Ectodermal cell (in vitro differentiated cells): Measurements from ENCODE around the gene HLA-DMB.

Experiments used
- H3K27ac ChIP-seq: 2 replicates; pipeline ENCODE4 v1.7.0; 2013; ENCODE audit warnings: mild to moderate bottlenecking, low read depth, low read length; ENCODE audit not compliant: insufficient read depth, poor library complexity, severe bottlenecking
- H3K27me3 ChIP-seq: 2 replicates; pipeline ENCODE4 v1.7.0; 2013; ENCODE audit warnings: mild to moderate bottlenecking, low read length; ENCODE audit not compliant: insufficient read depth, control insufficient read depth, poor library complexity, severe bottlenecking
- H3K36me3 ChIP-seq: one replicate; pipeline ENCODE4 v1.7.0; 2013; ENCODE audit warnings: low read length; ENCODE audit not compliant: control insufficient read depth, insufficient read depth
- H3K4me1 ChIP-seq: one replicate; pipeline ENCODE4 v1.7.0; 2013; ENCODE audit warnings: low read length; ENCODE audit not compliant: control insufficient read depth, insufficient read depth
- H3K4me3 ChIP-seq: 2 replicates; pipeline ENCODE4 v1.7.0; 2013; ENCODE audit warnings: low read depth, low read length, control low read depth; ENCODE audit not compliant: insufficient read depth
- H3K9me3 ChIP-seq: 2 replicates; pipeline ENCODE4 v1.7.0; 2013; ENCODE audit warnings: mild to moderate bottlenecking, low read length, moderate library complexity; ENCODE audit not compliant: control insufficient read depth
- WGBS, 2 experiments: methylation state at CpG; one replicate each; pipeline ENCODE4 v1.1.7; 2013; ENCODE audit warnings: missing lambda C conversion rate in 2 of 2; 5-methylcytosine and 5-hydroxymethylcytosine counted together

The HLA-DMB gene

DNA sequence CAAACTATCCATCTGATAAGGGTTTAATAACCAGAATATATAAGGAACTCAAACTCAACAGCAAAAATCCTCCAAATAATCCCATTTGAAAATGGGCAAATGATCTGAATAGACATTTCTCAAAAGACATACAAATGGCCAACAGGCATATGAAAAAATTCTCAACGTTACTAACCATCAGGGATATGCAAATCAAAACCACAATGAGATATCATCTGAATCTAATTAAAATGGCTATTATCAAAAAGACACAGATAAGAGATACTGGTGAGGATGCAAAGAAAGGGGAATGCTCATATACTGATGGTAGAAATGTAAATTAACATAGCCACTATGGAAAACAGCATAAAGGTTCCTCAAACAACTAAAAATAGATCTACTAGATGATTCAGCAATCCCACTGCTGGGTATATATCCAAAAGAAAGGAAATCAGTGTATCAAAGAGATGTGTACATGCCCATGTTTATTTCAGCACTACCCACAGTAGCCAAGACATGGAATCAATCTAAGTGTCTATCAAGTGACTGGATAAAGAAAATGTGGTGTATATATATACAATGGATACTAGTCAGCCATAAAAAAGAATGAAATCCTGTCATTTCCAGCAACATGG is 21.5 kb upstream of the HLA-DMB start:
- H3K36me3 ChIP-seq, result no peaks in the 10 kb centered on the region
- H3K9me3 ChIP-seq, result no peaks in the 10 kb centered on the region
- no peak overlapping the region for H3K27ac ChIP-seq
- no peaks in the 10 kb centered on the region for H3K27me3 ChIP-seq
- 83 to 90% methylated on average over 1 of the region's 1 CpG for WGBS, 2 experiments
- H3K4me1 ChIP-seq, result peaks cover 9% of the 10 kb centered on the region
- H3K4me3 ChIP-seq, result no peak overlapping the region

DNA sequence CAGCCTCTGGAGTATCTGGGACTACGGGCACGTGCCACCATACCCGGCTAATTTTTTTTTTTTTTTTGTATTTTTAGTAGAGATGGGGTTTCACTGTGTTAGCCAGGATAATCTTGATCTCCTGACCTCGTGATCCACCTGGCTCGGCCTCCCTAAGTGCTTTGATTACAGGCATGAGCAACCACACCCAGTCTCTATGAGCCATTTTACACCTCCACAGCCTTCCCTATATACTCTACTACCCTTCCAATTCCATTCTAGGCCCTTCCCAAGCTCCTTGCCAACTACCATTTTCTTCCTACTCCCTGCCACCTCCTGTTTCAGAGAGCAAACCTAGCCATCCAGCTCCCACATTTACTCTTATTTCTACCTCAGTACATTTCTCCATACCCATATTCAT is 19.7 kb upstream of the HLA-DMB start:
- Histone ChIP-seq H3K4me1 (no peaks in the 10 kb centered on the region), H3K4me3 (no peak overlapping the region), H3K9me3 (no peaks in the 10 kb centered on the region), H3K27ac (no peak overlapping the region), H3K27me3 (no peaks in the 10 kb centered on the region), H3K36me3 (no peaks in the 10 kb centered on the region)
- WGBS, 2 experiments, result 90 to 91% methylated on average over 4 of the region's 5 CpGs

DNA sequence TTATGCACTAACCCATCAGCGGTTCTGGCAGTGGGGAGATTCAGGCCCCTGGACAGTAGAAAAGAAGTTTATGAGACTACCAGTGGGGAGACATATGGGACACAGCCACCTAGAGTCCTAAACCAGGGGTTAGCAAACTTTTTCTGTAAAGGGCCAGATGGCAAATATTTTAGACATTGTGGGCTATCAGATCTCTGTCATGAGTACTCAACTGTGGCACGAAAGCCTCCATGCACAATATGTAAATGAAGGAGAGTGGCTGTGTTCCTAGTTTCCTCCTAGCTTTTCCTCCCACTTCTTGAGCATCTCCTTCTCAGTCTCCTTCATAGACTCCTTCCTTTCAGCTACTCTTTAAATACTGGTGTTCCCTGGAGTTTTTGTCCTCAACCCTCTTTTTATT is 15.3 kb upstream of the HLA-DMB start:
- no peaks in the 10 kb centered on the region for H3K36me3 ChIP-seq
- no peaks in the 10 kb centered on the region for H3K27me3 ChIP-seq
- H3K4me1 ChIP-seq, result no peaks in the 10 kb centered on the region
- WGBS, 2 experiments, result 65 to 76% methylated on average over 2 of the region's 2 CpGs
- no peak overlapping the region for H3K4me3 ChIP-seq
- H3K27ac ChIP-seq, result no peak overlapping the region
- no peaks in the 10 kb centered on the region for H3K9me3 ChIP-seq

DNA sequence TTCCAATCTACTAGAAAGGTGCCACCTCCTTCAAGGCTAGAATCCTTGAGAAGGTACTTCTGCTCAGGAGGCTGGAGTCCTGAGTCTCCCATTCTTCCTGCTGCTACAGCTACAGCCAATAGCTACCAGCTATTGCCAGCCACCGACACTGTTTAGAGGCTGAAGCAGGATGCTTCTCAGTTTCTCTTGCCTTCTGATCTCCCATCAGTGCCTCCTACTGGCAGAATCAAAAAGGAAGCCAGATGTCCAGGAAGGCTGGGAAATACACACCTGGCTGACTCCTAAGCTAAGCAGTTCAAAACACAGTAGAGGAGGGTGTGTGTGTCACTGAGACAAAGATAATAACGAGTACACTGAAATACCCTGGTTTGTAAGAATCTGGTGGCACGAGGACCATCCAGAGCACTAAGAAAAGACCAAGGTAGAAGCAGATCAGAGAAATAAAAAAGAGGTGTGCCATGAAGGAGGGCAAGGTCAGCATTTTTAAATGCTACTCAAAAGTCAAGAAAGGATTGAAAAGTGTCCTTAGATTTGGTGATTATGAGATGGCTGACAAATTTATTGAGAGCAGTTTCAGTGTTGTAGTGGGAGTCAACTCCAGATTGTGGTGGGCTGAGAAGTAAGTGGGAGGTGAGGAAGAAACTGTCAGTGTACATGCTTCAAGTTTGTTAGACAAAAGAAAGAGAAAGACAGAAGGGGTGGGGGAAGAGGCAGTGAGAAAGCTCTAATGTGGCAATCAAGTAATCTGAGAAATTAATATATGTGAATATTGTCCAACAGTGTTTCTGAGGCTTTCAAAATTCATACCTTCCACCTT is 14.4 kb upstream of the HLA-DMB start:
- WGBS, 2 experiments, result 34 to 40% methylated on average over 3 of the region's 3 CpGs
- Histone ChIP-seq H3K36me3 (no peaks in the 10 kb centered on the region), H3K9me3 (no peaks in the 10 kb centered on the region), H3K4me1 (no peaks in the 10 kb centered on the region), H3K27ac (no peak overlapping the region), H3K4me3 (no peak overlapping the region), H3K27me3 (no peaks in the 10 kb centered on the region)

DNA sequence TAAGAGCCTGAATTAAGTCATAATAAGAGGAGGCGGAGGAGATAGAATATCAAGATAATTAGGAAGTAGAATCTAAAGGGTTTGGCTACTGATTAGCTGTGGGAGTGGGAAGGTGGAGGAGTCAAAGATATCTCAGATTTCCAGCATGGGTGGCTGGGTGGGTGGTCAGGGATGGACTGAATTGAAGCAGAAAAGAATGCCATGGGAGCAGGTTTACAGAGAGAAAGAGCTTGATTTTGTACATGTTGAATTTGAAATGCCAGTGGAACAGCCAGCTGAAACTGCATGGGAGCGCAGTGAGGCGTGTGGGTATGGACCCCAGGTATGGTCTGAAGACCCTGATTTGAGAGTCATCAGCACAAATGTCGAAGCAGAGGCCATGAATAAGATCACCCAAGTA is 13.4 kb upstream of the HLA-DMB start:
- Histone ChIP-seq H3K9me3 (no peaks in the 10 kb centered on the region), H3K4me3 (no peak overlapping the region), H3K4me1 (no peaks in the 10 kb centered on the region), H3K27me3 (no peaks in the 10 kb centered on the region), H3K27ac (no peak overlapping the region), H3K36me3 (no peaks in the 10 kb centered on the region)
- WGBS, 2 experiments, result 93% methylated on average over 4 of the region's 4 CpGs

DNA sequence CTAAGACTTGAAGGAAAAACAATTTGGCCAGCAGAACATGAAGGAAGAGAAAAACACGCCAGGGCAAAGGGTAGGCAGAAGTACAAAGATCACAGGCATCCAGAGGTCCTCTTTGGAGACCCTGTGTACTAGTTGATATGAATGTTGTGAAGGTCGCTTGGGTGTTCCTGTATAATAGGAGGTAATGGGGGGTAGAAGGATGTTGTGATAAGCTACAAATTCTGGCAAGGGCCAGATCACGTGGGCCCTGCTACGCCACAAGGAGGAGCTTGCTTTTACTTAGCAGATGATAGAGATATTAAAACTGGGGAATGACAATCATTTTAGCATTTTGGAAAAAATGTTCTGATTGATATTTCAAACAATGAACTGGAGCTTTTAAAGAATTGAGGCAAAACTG is 12.9 kb upstream of the HLA-DMB start:
- H3K4me3 ChIP-seq, result no peak overlapping the region
- no peaks in the 10 kb centered on the region for H3K4me1 ChIP-seq
- 90 to 91% methylated on average over 4 of the region's 4 CpGs for WGBS, 2 experiments

DNA sequence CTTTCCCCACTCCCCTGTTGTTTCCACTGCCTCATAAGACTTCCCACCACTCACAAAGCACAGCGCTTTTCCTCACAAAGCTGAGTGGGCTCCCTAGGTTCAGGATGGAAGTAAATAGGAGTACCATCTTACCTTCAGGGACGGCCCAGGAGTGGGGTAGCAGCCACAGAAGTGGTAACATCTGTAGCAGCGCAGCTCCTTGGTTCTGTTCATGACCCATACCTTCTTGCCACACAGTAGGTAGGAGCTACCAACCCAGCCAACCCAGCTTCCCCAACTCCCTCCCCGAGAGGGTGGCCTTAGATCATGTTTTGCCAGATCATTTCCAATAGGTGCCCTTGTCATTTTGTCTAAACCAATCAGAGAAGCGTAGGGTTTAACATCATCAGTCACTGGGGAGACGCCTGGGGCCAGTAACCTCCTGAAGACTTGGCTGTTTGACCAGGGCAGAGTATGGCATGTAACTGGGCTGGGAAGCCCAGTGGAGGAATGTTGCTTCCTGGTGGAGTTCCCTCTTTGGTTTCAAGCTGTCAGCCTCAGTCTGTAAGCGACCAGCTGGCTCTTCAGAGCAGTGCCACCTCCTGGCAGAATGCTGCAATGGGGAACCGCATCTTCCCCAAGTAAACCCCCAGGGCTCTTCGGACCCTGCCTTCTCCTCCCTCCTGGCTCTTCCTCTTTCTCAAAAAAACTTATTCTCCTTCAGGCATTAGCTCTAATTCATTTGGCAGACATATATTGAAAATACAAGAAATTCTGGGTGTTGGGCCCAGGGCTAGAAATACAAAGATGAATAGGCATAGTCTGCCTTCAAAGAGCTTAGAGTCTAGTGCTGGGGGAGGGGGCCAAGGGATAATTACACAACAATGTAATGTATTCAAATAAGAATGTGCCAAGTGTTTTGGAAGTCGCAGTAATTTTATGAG is 12.2 kb upstream of the HLA-DMB start, which contains the start of gene HLA-DMA:
Gene HLA-DMA, minus strand, starts transcription at position 281 of the 923 bp plus-strand sequence. Its CDS starts 61 bp downstream, at position 220.
- H3K27ac ChIP-seq, result no peak within 1 kb of the TSS
- no peaks in the 10 kb centered on the region for H3K4me1 ChIP-seq
- WGBS, 2 experiments, result 46 to 49% methylated on average over 10 of the region's 10 CpGs
- no peaks in the 10 kb centered on the region for H3K27me3 ChIP-seq
- no peaks in the 10 kb centered on the region for H3K9me3 ChIP-seq
- no peaks in the 10 kb centered on the region for H3K36me3 ChIP-seq
- H3K4me3 ChIP-seq, result peak within 1 kb of the TSS; percentile 17

More for the DNA sequence above, 12.9 kb upstream of the HLA-DMB start:
- Histone ChIP-seq H3K9me3 (no peaks in the 10 kb centered on the region), H3K27ac (no peak overlapping the region), H3K27me3 (no peaks in the 10 kb centered on the region), H3K36me3 (no peaks in the 10 kb centered on the region)

DNA sequence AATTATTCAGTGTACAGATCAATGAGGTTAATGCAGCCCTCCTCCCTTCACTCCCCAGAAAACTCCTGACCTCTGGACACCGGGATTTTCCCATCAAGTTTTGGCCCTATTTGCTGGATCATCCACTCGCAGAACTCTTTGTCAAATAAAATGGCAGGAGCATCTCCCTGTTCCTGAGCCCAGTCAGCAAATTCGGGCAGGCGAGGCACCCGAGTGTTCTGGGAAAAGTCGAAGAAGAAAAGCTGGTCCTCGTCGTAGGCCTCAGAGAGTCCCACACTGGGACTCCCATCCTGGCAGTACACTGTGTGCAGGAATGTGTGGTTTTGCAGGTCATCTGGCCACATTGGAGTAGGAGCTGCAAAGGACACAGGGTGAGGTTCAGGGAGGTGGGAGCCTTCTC is 9.6 kb upstream of the HLA-DMB start:
- no peaks in the 10 kb centered on the region for H3K36me3 ChIP-seq
- H3K27ac ChIP-seq, result no peak overlapping the region
- H3K27me3 ChIP-seq, result no peaks in the 10 kb centered on the region
- no peak overlapping the region for H3K4me3 ChIP-seq
- 86 to 94% methylated on average over 8 of the region's 8 CpGs for WGBS, 2 experiments
- no peaks in the 10 kb centered on the region for H3K4me1 ChIP-seq
- H3K9me3 ChIP-seq, result no peaks in the 10 kb centered on the region

DNA sequence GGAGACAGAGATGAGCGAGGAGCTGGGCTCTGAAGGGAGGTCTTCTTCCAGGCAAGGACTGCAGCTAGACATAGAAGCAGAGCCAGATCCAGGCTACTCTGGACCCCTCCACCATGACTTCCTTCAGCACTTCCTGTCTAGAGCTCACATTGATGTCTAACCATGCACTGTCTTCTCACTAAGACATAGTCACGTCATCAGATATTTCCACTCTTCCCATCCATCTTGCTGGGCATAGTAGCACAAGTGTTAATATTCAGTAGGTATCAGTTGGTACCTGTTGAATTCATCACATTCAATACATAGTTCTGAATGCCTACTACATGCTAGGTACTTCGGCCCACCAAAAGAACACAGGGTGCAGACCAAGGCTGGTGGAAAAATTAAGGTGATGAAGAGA is 9.2 kb upstream of the HLA-DMB start:
- no peak overlapping the region for H3K27ac ChIP-seq
- H3K4me3 ChIP-seq, result no peak overlapping the region
- H3K4me1 ChIP-seq, result no peaks in the 10 kb centered on the region
- H3K9me3 ChIP-seq, result no peaks in the 10 kb centered on the region
- no peaks in the 10 kb centered on the region for H3K27me3 ChIP-seq
- WGBS, 2 experiments, result 92 to 99% methylated on average over 3 of the region's 3 CpGs
- no peaks in the 10 kb centered on the region for H3K36me3 ChIP-seq

DNA sequence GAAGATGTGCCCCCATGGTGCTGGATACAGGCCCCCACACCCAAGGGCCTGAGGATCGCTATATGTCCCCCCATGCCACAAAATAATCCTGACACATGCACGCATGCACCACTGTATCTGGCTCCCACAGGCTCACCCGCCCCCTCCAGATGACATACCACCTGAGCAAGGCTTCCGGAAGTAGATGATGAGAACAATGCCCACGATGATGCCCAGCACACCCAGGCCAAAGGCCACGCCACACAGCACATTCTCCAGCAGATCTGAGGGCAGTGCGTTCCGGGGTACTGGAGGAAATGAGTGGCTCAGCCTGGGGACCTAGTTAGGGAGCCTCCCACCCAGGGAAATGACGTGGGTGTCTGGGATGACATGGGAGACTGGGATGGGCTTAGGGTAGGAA is 8.3 kb upstream of the HLA-DMB start:
- Histone ChIP-seq H3K27ac (no peak overlapping the region), H3K36me3 (no peaks in the 10 kb centered on the region), H3K4me1 (no peaks in the 10 kb centered on the region), H3K27me3 (no peaks in the 10 kb centered on the region), H3K4me3 (no peak overlapping the region), H3K9me3 (no peaks in the 10 kb centered on the region)
- WGBS, 2 experiments, result 86 to 87% methylated on average over 9 of the region's 9 CpGs
